GM20000 (cell line): ENCODE results near the gene FKBP2.
A peak's percentile ranks its signal among the peaks of the same experiment; 100 is the strongest.

Experiments
- DNase-seq: peaks from one replicate; pipeline ENCODE4 v3.0.0; 2012; ENCODE audit warnings: low spot score
- CTCF ChIP-seq: IDR thresholded peaks from 2 replicates; pipeline ENCODE4 v1.5.1; 2012; ENCODE audit warnings: mild to moderate bottlenecking, control low read depth; ENCODE audit errors: extremely low read depth, missing control alignments

FKBP2 gene

DNA sequence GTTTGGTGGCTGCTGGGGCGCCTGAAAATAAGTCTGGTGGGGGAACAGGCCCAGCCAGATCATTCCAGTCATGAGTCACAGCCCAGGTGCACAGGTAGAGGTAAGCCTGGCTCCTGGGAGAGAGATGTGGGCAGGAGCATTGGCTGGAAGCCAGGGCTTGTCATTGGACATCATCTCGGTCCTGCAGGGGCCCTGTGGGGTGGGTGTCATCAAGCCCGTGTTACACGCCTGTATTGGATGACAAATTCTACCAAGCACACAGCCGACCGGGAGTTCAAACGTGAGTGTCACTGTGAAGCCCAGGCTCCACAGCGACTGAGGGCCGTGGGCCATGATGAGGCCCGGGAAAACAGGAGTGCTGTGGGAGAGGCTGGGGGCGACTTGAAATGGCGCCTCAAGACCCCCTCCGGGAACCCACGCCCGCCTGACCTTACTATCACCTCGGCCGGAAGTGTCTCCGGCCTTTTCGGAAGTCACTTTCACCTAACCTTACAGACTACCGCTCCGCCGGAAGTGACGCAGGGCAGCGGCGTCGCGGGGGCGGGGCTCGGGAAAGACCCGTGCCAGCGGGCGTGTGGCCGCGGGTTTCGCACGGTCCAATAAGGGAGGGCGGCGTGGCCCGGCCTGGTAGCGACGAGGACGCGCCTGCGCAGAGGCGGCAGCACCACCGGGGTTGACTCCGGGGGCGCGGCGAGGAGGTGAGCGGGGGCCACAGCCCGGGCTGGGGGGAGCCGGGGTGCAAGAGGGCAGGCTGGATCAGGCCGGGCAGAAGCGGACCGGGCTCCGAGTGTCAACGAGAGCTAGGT lies at the start of gene FKBP2:
TSS of gene FKBP2 (plus strand) at position 661 of the 806 bp plus-strand sequence. CDS start 1,293 bp downstream, outside the sequence.
- peak; percentile 96 for DNase-seq
- no peak for TF ChIP-seq CTCF

- no peak for TF ChIP-seq CTCF
- no peak for DNase-seq
Measured at GRCh38 chr11:64192434-64192833, 48.5 kb upstream of the FKBP2 start.

- no peak for DNase-seq
- no peak for TF ChIP-seq CTCF
Measured at GRCh38 chr11:64196626-64197025, 44.3 kb upstream of the FKBP2 start.

DNA sequence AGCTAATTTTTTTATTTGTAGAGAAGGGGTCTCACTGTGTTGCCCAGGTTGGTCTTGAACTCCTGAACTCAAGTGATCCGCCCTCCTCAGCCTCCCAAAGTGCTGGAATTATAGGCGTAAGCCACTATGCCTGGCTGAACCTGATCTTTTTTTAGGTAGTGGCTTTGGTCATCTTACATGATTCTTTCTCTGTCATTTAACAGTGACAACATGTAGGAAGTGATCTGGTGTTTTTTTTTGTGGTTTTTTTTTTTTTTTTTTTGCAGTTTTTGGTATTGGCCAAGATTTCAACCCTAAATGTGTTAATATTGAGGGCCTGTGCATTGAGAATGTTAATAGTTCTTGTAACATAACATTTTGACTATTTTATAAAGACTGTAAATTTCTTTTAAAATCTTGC lies 42.4 kb upstream of the FKBP2 start:
- TF ChIP-seq CTCF, result no peak
- no peak for DNase-seq

DNA sequence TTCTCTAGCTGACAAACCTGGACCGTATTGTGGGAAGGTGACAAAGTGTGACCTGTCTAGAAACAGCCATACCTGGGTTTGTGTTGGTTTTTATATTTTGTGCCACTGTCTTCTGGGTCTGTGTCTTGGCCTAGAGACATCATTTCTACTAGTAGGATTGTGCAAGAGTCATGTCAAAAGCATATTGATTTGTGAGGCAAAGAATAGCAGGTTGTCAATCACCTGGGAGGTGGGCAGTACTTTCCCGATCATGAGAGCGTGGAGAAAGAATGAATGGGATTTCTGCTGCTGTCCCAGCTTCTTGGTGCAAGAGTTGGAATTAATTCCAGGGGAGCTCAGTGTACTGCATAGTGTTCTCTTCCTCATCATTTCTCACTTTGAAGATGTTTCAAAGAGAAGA lies 39.4 kb upstream of the FKBP2 start:
- TF ChIP-seq CTCF, result no peak
- no peak for DNase-seq

GRCh38 chr11:64202992-64203391 lies 37.9 kb upstream of the FKBP2 start:
- no peak for TF ChIP-seq CTCF
- no peak for DNase-seq

DNA sequence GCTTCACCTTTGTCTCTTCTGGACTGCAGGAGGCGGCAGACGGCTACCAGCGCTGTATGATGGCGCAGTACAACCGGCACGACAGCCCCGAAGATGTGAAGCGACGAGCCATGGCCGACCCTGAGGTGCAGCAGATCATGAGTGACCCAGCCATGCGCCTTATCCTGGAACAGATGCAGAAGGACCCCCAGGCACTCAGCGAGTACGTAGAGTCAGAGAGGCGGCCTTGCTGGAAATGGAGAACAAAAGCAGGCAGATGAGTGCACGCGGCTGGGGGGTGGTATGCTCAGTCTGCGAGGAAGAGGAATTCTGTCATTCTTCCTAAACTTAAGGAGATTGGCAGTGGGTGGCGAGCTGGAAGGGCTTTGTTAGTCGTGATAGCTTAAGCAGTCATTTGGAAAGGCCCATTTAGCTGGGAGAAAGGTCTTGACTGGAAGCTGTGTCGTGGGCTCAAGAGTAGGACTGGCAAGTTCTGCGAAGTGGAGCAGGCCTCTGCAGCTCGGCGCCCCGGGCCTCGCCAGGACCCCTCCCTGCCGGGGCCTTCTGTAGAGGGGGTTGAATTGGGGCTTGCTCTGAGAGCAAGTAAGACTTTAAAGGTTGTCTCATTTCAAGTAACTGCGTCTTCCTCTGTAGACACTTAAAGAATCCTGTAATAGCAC lies 37.3 kb upstream of the FKBP2 start:
- no peak for DNase-seq
- no peak for TF ChIP-seq CTCF
